ENCODE measurements around the gene GSTP1.
"Not testable (repeated sequence)": the region's sequence is repeated elsewhere in the genome, so short reads cannot be mapped to it uniquely, and the experiment has no call there.

GSTP1 gene

DNA sequence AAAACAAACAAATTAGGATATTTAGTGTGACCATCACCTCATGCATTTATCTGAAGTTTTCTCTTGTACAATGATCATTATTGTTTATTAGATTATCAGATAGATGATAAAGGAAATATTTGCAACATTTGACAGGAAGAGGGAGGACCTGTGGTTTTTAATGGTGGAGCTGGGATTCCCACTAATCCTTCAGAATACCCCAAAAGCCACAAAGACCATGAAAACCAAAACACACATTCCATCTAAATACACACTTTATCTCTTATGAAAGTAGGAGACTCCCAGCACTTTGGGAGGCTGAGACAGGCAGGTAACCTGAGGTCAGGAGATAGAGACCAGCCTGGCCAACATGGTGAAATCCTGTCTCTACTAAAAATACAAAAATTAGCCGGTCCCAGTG lies 15.5 kb downstream of the GSTP1 start:
- TF ChIP-seq, protein P1, sequence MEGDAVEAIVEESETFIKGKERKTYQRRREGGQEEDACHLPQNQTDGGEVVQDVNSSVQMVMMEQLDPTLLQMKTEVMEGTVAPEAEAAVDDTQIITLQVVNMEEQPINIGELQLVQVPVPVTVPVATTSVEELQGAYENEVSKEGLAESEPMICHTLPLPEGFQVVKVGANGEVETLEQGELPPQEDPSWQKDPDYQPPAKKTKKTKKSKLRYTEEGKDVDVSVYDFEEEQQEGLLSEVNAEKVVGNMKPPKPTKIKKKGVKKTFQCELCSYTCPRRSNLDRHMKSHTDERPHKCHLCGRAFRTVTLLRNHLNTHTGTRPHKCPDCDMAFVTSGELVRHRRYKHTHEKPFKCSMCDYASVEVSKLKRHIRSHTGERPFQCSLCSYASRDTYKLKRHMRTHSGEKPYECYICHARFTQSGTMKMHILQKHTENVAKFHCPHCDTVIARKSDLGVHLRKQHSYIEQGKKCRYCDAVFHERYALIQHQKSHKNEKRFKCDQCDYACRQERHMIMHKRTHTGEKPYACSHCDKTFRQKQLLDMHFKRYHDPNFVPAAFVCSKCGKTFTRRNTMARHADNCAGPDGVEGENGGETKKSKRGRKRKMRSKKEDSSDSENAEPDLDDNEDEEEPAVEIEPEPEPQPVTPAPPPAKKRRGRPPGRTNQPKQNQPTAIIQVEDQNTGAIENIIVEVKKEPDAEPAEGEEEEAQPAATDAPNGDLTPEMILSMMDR (IDR thresholded peaks at IDR 0.05; ENCODE audit: low read depth, low read length, missing control alignments), result no peak
- H3K4me3 ChIP-seq (ENCODE audit: low read depth, low read length), result no peak overlapping the region
- no peak overlapping the region for H3K27ac ChIP-seq
- in situ Hi-C loops (cut with HindIII; ENCODE audit: low pct_ligation_motif_present, low sequenced_read_pairs), result no loop called here
- no peak for DNase-seq
- H3K36me3 ChIP-seq (replicated peaks), result no peaks in the 10 kb centered on the region
- peaks cover 2% of the 10 kb centered on the region for H3K27me3 ChIP-seq (replicated peaks)

DNA sequence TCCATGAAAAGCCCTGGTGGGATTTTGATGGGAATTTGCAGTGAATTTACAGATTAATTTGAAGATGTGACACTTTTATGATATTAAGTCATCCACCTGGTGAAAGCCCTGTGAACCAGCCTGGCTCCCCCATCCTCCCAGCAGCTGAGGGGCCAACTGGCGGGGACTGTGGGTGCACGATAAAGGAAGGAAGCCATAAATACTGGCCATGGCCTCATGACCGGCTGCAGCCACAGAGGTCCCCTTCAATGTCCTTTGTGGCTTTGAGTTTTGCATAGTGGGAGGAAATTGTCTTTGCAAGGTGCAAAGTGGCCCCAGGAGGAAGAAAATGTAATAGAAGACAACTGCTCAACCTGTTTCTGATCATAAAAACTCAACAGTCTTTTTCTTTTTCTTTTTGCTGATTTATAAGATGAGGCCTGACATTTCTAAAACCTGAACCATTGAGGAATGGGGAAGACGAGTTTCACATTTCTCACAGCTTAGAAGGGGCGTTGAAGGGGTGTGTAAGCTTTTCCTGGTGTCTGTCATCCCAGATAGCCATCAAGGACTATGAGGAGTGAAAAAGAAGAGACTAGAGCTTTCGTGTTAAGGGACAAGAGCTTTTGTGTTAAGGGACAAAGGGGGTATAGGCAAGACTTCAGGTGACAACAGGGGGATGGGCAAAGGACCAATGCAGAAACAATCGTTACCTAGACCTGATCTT lies 16.9 kb downstream of the GSTP1 start:
- no peaks in the 10 kb centered on the region for H3K36me3 ChIP-seq (replicated peaks)
- no peak overlapping the region for H3K4me3 ChIP-seq (ENCODE audit: low read depth, low read length)
- DNase-seq, result no peak
- H3K27me3 ChIP-seq (replicated peaks), result peaks cover 2% of the 10 kb centered on the region
- TF ChIP-seq, protein P1 (IDR thresholded peaks at IDR 0.05; ENCODE audit: low read depth, low read length, missing control alignments), result no peak
- in situ Hi-C loops (cut with HindIII; ENCODE audit: low pct_ligation_motif_present, low sequenced_read_pairs), result no loop called here
- no peak overlapping the region for H3K27ac ChIP-seq

DNA sequence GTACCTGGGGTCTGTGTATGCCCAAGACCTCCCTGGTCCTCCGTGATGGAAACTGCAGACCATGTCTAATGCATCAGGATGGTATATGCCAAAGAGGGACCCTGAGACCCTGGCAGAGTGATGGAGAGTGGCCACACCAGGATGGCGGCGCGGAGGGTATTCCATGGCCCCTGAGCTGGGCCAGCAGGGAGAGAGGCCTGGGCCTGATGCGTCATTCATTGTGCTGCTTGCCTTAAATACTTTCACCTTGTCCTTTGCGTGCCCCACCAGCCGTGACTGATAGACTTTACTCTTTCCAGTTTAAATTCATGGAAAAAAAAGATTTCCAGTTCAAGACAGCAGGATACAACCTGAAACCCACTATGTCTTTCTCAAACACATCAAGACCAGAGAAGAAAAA lies 17.5 kb downstream of the GSTP1 start:
- in situ Hi-C loops (cut with HindIII; ENCODE audit: low pct_ligation_motif_present, low sequenced_read_pairs), result no loop called here
- H3K27me3 ChIP-seq (replicated peaks), result peaks cover 2% of the 10 kb centered on the region
- no peak overlapping the region for H3K27ac ChIP-seq
- TF ChIP-seq, protein P1 (IDR thresholded peaks at IDR 0.05; ENCODE audit: low read depth, low read length, missing control alignments), result no peak
- no peak for DNase-seq
- H3K4me3 ChIP-seq (ENCODE audit: low read depth, low read length), result no peak overlapping the region
- no peaks in the 10 kb centered on the region for H3K36me3 ChIP-seq (replicated peaks)

GRCh38 chr11:67604119-67604518 lies 20.5 kb downstream of the GSTP1 start:
- H3K4me3 ChIP-seq (ENCODE audit: low read depth, low read length); H3K36me3 ChIP-seq (replicated peaks); in situ Hi-C loops (cut with HindIII; ENCODE audit: low pct_ligation_motif_present, low sequenced_read_pairs); DNase-seq; H3K27me3 ChIP-seq (replicated peaks); H3K27ac ChIP-seq: not testable (repeated sequence)

DNA sequence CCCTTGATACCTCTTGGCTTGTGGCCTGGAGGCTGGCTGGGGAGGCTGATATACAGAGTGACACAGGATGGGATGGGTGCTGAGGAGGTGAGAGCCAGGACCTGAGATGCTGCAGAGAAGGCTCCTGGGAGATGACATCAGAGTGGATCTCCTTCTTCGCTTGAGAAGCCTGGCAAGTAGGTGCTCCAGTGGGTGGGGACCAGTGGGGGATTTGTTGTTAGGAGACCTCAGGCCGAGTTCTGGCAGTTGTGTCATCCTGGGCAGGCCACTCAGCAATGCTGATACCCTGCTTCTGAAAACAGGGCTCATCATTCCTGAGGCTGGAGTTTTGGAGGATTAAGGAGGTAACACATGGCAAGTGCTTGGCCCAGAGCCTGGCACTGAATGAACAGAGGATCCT lies 21.2 kb downstream of the GSTP1 start:
- H3K4me3 ChIP-seq (ENCODE audit: low read depth, low read length), result no peak overlapping the region
- H3K36me3 ChIP-seq (replicated peaks), result peaks cover 3% of the 10 kb centered on the region
- H3K27ac ChIP-seq, result no peak overlapping the region
- no peak for DNase-seq
- TF ChIP-seq, protein P1 (IDR thresholded peaks at IDR 0.05; ENCODE audit: low read depth, low read length, missing control alignments), result no peak
- H3K27me3 ChIP-seq (replicated peaks), result peaks cover 2% of the 10 kb centered on the region
- in situ Hi-C loops (cut with HindIII; ENCODE audit: low pct_ligation_motif_present, low sequenced_read_pairs), result no loop called here

- in situ Hi-C loops (cut with HindIII; ENCODE audit: low pct_ligation_motif_present, low sequenced_read_pairs), result no loop called here
- DNase-seq, result no peak
- no peak overlapping the region for H3K4me3 ChIP-seq (ENCODE audit: low read depth, low read length)
- TF ChIP-seq, protein P1 (IDR thresholded peaks at IDR 0.05; ENCODE audit: low read depth, low read length, missing control alignments), result no peak
- peaks cover 4% of the 10 kb centered on the region for H3K36me3 ChIP-seq (replicated peaks)
- peaks cover under 1% of the 10 kb centered on the region for H3K27me3 ChIP-seq (replicated peaks)
- no peak overlapping the region for H3K27ac ChIP-seq
Observed at GRCh38 chr11:67605231-67606011, 21.8 kb downstream of the GSTP1 start.

Data from brain microvascular endothelial cell (primary cell).